Fibroblast of gingiva (primary cell): ENCODE data around the gene ACOT12.
A peak's percentile ranks its signal among the peaks of the same experiment; 100 is the strongest.
"Not testable (repeated sequence)": the region's sequence is repeated elsewhere in the genome, so short reads cannot be mapped to it uniquely, and the experiment has no call there.

Experiments used
- DNase-seq: peaks from one replicate; pipeline ENCODE4 v3.0.0-alpha.2; 2011; ENCODE audit warnings: low read depth

Gene ACOT12

GRCh38 chr5:81393783-81394718, at the start of gene ACOT12:
Gene ACOT12 (minus strand): TSS chr5:81394134. CDS start chr5:81394114, 20 bp downstream.
- DNase-seq: peak; percentile 23

GRCh38 chr5:81435023-81435422, 41.1 kb upstream of the ACOT12 start:
- no peak for DNase-seq

- no peak for DNase-seq
These were observed 36.1 kb upstream of the ACOT12 start for GRCh38 chr5:81429985-81430384.

GRCh38 chr5:81429363-81429762, 35.4 kb upstream of the ACOT12 start:
- no peak for DNase-seq

- no peak for DNase-seq
These were observed 34.9 kb upstream of the ACOT12 start for GRCh38 chr5:81428861-81429260.

GRCh38 chr5:81428446-81428845, 34.5 kb upstream of the ACOT12 start:
- peak; percentile 65 for DNase-seq

- peak; percentile 26 for DNase-seq
These were observed 33.6 kb upstream of the ACOT12 start for GRCh38 chr5:81427566-81427965.

- no peak for DNase-seq
These were observed 32.6 kb upstream of the ACOT12 start for GRCh38 chr5:81426359-81427030.

GRCh38 chr5:81425569-81425968, 31.6 kb upstream of the ACOT12 start:
- peak; percentile 54 for DNase-seq

- peak; percentile 77 for DNase-seq
These were observed 30.8 kb upstream of the ACOT12 start for GRCh38 chr5:81424728-81425127.

GRCh38 chr5:81422671-81423070, 28.7 kb upstream of the ACOT12 start:
- peak; percentile 93 for DNase-seq

- DNase-seq: peak; percentile 78
These were observed 26.2 kb upstream of the ACOT12 start for GRCh38 chr5:81420039-81420667.

- DNase-seq: no peak
These were observed 24.7 kb upstream of the ACOT12 start for GRCh38 chr5:81418606-81419005.

GRCh38 chr5:81417052-81417451, 23.1 kb upstream of the ACOT12 start:
- no peak for DNase-seq

GRCh38 chr5:81409896-81410295, 16.0 kb upstream of the ACOT12 start:
- peak; percentile 56 for DNase-seq

- DNase-seq: no peak
These were observed 15.4 kb upstream of the ACOT12 start for GRCh38 chr5:81409361-81409760.

- peak; percentile 71 for DNase-seq
These were observed 14.6 kb upstream of the ACOT12 start for GRCh38 chr5:81408496-81408895.

GRCh38 chr5:81407811-81408210, 13.9 kb upstream of the ACOT12 start:
- not testable (repeated sequence) for DNase-seq

GRCh38 chr5:81405126-81405891, 11.4 kb upstream of the ACOT12 start:
- DNase-seq: no peak

- no peak for DNase-seq
These were observed 8.4 kb upstream of the ACOT12 start for GRCh38 chr5:81402192-81402930.

- DNase-seq: no peak
These were observed 7.3 kb upstream of the ACOT12 start for GRCh38 chr5:81401266-81401665.
